ENCODE measurements around the gene MRPL3.

The MRPL3 gene

DNA sequence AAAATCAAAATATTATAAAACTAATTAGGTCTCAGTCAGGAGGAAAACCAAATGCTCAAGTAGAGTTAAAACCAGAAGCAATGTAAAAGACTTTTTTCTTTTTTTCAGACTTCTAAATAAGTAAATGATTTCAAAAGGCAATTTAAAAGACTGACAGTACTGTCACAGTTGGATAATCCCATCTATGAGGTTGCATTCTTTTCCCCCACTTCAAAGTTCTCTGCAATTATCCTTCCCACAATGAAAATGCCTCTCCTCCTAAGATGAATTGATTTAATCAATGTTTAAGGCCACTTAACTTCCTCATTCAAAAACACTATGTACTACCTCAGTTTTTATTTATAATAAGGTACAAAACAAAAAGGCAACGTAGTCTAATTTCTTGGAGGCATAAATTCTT is 8.1 kb downstream of the MRPL3 start:
- no peak for DNase-seq (ENCODE audit: low spot score)

DNA sequence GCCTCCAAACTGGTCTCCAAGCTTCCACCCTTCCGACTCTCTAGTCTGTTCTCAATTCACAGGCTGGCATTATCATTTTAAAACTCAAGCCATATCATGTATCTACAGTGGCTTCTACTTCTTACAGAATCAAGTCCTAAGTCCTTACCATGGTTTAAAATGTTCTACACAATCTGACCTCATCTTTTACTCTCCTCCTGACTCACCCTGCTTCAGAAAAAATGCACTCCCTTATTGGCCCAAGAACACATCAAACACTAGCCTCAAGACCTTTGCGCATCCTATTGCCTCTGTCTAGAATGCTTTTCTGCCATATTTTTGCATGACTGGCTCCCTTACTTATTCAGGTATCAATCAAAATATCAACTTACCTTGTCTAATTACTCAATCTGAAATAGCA is 11.0 kb downstream of the MRPL3 start:
- no peak for DNase-seq (ENCODE audit: low spot score)

DNA sequence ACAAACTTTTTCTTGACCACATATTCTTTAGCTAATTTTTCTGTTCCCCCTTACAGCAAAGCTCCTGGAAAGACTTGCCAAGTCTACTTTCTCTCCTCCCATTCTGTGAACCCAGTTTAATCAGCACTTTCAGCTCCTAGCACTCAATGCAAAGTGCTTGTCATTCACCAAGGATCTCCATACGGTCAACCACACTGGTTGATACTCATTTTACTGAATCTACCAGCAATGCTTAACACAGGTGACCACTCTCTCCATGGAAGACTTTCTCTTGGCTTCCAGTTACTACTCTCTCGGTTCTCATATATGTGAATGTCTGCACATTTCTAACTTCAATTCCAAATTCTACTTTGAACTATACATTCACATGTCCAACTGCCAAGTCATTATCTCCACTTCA is 11.7 kb downstream of the MRPL3 start:
- DNase-seq (ENCODE audit: low spot score), result no peak

- DNase-seq (ENCODE audit: low spot score), result peak; percentile 13
Measured at GRCh38 chr3:131486545-131486944, 16.2 kb downstream of the MRPL3 start.

DNA sequence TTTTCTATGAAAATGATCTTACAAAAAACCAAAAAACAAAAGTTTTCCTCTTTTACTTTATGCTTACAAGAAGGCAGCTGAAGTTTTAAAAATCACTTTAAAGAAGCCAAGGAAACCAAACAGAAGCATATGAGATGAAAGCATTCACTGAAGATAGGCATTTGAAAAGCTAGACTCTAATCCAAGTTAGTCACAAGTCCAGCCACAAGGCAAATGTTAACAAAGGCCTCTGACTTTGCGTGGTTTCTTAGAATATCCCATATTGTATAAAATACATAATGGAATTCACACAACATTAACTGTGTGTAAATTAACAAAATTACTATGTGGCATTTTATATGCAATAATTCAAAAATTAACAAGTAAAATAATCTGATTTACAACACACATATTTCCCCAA is 17.7 kb downstream of the MRPL3 start:
- no peak for DNase-seq (ENCODE audit: low spot score)

- DNase-seq (ENCODE audit: low spot score), result no peak
Measured at GRCh38 chr3:131484496-131485111, 18.2 kb downstream of the MRPL3 start.

GRCh38 chr3:131480116-131480515 is 22.7 kb downstream of the MRPL3 start:
- no peak for DNase-seq (ENCODE audit: low spot score)

GRCh38 chr3:131477813-131478212 is 25.0 kb downstream of the MRPL3 start:
- no peak for DNase-seq (ENCODE audit: low spot score)

GRCh38 chr3:131474115-131474514 is 28.7 kb downstream of the MRPL3 start:
- DNase-seq (ENCODE audit: low spot score), result no peak

DNA sequence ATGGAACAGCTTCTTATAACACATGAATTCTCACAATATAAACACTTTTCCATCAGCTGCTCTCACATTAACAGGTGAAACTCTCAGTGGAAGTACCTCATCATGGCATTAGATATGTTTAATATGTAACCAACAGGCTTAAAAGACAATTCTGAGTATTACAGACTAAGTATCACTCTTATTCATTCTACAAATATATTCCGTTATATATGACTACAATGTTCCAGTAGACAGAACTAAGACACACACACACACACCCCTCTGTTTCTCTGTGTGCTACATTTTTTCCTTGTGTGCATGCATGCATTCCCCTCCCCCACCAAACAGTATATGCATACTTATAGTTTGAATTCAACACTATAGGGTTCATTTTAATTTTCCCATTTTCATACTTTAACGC is 32.4 kb downstream of the MRPL3 start:
- DNase-seq (ENCODE audit: low spot score), result no peak

- DNase-seq (ENCODE audit: low spot score), result no peak
Measured at GRCh38 chr3:131458653-131459052, 44.1 kb downstream of the MRPL3 start.

DNA sequence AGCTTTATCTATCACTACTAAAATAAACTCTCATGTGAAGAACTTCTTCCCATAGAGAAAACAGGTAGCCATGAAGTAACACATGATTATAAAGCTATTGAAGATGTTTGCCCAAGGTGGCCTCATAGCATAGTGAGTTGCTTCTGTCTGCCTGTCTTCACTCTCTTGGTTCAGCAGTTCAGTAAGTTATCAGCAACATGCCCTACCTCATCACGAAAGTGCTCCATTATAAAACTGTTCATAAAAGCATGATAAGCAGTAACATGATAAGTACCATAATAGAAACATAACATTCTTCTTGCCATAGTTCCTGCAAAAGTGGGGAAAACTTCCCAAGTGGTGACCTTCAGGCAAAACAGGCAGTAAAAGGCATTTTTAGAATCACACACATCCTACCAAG is 45.6 kb downstream of the MRPL3 start:
- no peak for DNase-seq (ENCODE audit: low spot score)

- DNase-seq (ENCODE audit: low spot score), result no peak
Measured at GRCh38 chr3:131454501-131454900, 48.3 kb downstream of the MRPL3 start.

DNA sequence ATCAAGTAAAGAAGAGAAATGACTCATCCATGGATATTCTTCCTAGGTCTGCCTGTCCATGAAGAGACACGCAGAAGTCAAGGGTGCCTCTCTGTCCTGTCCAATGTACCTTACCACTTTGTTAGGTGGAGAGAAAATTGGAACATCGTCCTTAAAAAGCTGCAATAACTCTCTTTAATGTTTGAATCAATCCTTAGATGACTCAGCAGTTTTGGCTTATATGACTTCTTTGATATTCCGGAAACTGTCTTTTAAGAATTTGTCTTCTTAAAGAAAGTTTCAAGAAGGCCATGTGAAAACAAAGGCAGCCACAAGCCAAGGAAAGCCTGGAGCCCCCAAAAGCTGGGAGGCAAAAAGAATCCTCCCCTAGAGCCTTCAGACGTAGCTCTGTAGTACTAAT is 49.2 kb downstream of the MRPL3 start:
- DNase-seq (ENCODE audit: low spot score), result no peak

GRCh38 chr3:131447349-131447748 is 55.4 kb downstream of the MRPL3 start:
- no peak for DNase-seq (ENCODE audit: low spot score)

DNA sequence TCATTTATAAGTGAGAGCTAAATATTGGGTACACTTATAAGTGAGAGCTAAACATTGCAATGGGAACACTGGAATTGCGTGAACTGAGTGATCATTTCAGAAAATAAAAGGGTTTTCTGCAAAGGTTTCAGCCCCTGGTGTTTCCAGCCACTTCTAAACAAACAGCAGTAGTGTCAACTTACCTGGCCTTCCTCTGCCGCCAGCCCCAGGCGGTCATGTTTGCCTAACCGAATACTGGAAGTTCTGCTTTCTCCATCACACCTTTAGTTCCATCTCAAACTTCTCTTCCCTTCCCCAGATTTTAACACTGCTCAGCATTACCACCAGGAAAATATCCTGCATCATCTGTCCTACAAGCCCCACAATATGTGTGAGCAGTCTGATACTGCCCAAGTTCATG is 58.6 kb downstream of the MRPL3 start:
- no peak for DNase-seq (ENCODE audit: low spot score)

- DNase-seq (ENCODE audit: low spot score), result no peak
Measured at GRCh38 chr3:131439084-131439483, 63.7 kb downstream of the MRPL3 start.

DNA sequence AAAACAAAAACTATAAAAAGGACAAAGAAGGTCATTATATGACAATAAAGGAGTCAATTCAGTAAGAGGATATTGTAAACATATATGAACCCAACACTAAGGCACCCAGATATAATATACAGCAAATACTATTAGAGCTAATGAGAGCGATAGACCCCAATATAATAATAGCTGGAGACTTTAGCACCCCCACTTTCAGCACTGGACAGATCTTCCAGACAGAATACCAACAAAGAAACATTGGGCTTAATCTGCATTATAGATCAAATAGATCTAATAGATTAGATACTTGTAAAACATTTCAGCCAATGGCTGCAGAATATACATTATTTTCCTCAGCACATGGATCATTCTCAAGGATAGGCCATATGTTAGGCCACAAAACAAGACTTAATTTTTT is 67.8 kb downstream of the MRPL3 start:
- DNase-seq (ENCODE audit: low spot score), result no peak

- no peak for DNase-seq (ENCODE audit: low spot score)
Measured at GRCh38 chr3:131432441-131432840, 70.3 kb downstream of the MRPL3 start.

DNA sequence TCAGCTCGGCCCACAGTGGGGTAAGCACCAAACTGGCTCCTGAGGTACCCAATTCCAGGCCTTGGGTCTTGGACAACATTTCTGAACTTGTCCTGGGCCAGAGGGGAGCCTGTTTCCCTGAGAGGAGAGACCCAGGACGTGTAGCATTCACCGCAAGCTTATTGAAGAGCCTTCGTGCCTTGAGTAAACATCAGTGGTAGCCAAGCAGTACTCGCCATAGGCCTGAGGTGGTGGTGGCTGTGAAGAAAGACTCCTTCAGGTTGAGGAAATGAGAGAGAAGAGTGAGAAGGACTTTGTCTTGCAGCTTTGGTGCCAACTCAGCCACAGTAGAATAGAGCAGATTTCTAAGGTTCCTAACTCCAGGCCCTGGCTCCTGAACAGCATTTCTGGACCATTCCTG is 71.0 kb downstream of the MRPL3 start:
- DNase-seq (ENCODE audit: low spot score), result no peak

DNA sequence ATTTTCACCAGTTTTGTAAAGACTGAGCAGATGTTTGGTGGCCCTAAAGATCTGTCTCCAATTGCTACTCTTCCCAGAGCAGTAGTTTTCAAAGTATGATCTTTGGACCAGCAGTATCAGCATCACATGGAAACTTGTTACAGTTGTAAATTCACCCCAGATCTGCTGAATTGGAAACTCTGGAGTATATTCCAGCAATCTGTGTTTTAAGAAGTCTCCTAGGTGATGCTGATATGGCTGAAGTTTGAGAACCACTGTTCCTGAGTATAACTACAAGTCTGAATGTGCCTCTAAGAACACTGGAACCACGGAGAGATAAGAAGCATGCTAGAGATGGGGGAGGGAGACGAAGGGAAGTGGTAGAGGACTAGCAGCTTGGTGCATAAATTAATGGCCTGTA is 75.5 kb downstream of the MRPL3 start:
- no peak for DNase-seq (ENCODE audit: low spot score)

- no peak for DNase-seq (ENCODE audit: low spot score)
Measured at GRCh38 chr3:131421957-131422498, 80.7 kb downstream of the MRPL3 start.

- DNase-seq (ENCODE audit: low spot score), result no peak
Measured at GRCh38 chr3:131421301-131421700, 81.5 kb downstream of the MRPL3 start.

GRCh38 chr3:131417751-131418150 is 85.0 kb downstream of the MRPL3 start:
- DNase-seq (ENCODE audit: low spot score), result no peak
